HCT116 (cell line): ENCODE results near the gene TMEM130.

ENCODE experiments used
- CEBPB ChIP-seq: IDR thresholded peaks from 2 replicates; pipeline ENCODE4 v1.6.1; 2012; ENCODE audit warnings: low read depth
- CTCF ChIP-seq, 3 experiments: fragments of 200-600 bp in 1 of 3; sonication (generic) in 1 of 3; IDR thresholded peaks in 2 of 3; conservative IDR thresholded peaks in 1 of 3; 2 replicates each; pipeline ENCODE4 v1.5.1; 2012 to 2017; ENCODE audit warnings: low read depth in 2 of 3, low read length in 2 of 3, antibody characterized with exemption in 1 of 3, borderline replicate concordance in 1 of 3, control low read depth in 1 of 3, mild to moderate bottlenecking in 1 of 3, mixed read lengths in 1 of 3, mixed run types in 1 of 3, moderate library complexity in 1 of 3; ENCODE audit not compliant: insufficient read depth in 1 of 3
- EGR1 ChIP-seq: IDR thresholded peaks from 2 replicates; pipeline ENCODE4 v1.6.1; 2012; ENCODE audit warnings: low read depth
- EZH2 ChIP-seq: fragments of 200-600 bp; sonication (generic); IDR thresholded peaks from 2 replicates; pipeline ENCODE4 v1.6.1; 2017; ENCODE audit warnings: antibody characterized with exemption, mixed run types
- MAX ChIP-seq: IDR thresholded peaks from 2 replicates; pipeline ENCODE4 v1.6.1; 2012
- POLR2A ChIP-seq: IDR thresholded peaks from 2 replicates; pipeline ENCODE4 v1.7.0; 2011; ENCODE audit warnings: borderline replicate concordance; ENCODE audit not compliant: insufficient read depth, insufficient read length; ENCODE audit errors: extremely low read depth
- POLR2AphosphoS5 ChIP-seq: IDR thresholded peaks from 2 replicates; pipeline ENCODE4 v1.6.1; 2011; ENCODE audit warnings: mild to moderate bottlenecking, low read depth, low read length, moderate library complexity
- RAD21 ChIP-seq: IDR thresholded peaks from 2 replicates; pipeline ENCODE4 v1.6.1; 2012; ENCODE audit warnings: low read depth, mild to moderate bottlenecking
- REST ChIP-seq: IDR thresholded peaks from 2 replicates; pipeline ENCODE4 v1.6.1; 2012; ENCODE audit warnings: low read depth
- SIN3A ChIP-seq: IDR thresholded peaks from 2 replicates; pipeline ENCODE4 v1.6.1; 2012; ENCODE audit warnings: low read depth
- SP1 ChIP-seq: IDR thresholded peaks from 2 replicates; pipeline ENCODE4 v1.6.1; 2012; ENCODE audit warnings: low read depth
- ZFX ChIP-seq: fragments of 450-650 bp; IDR thresholded peaks from 2 replicates; pipeline ENCODE4 v1.6.1; 2017
- ZNF274 ChIP-seq: fragments of 200-500 bp; sonication (Bioruptor generic); IDR thresholded peaks from 2 replicates; pipeline ENCODE4 v1.6.1; 2014; ENCODE audit warnings: mild to moderate bottlenecking, low read depth, low read length, inconsistent platforms

GRCh38 chr7:98872328-98872924, 2.6 kb upstream of the TMEM130 start:
- TF ChIP-seq POLR2AphosphoS5 (no peak), CTCF (IDR thresholded peaks at IDR 0.05 in 2 of 3, conservative IDR thresholded peaks at IDR 0.05 in 1 of 3; ENCODE audit: borderline replicate concordance in 1 of 3, insufficient read depth in 1 of 3, low read depth in 2 of 3, low read length in 2 of 3) (peak in 2 of 3 experiments; percentile 54 to 61; a peak in 5 of 6 replicates), SIN3A (no peak), ZNF274 (no peak), ZFX (no peak), POLR2A (no peak), EZH2 (no peak), EGR1 (no peak), MAX (no peak), SP1 (no peak), CEBPB (no peak), REST (no peak), RAD21 (peak; percentile 56)
